A549 treated with AZD9567 at 1 μM for 4 hours (cell line): ENCODE results near the gene OR6C2. TPM values are rescaled to one million over a fixed set of nuclear protein-coding genes. Genes with fewer than 3 reads are reported as not detected.

Source experiments
- total RNA-seq: library from RNA; stranded (reverse); fragments of 200-300 nt; extraction: Qiagen RNA extraction; gene quantifications from 5 replicates; pipeline ENCODE4 v1.2.3, GENCODE V29; 2022; ENCODE audit not compliant: insufficient read depth

Gene OR6C2
- not detected in 5 replicates for total RNA-seq

DNA sequence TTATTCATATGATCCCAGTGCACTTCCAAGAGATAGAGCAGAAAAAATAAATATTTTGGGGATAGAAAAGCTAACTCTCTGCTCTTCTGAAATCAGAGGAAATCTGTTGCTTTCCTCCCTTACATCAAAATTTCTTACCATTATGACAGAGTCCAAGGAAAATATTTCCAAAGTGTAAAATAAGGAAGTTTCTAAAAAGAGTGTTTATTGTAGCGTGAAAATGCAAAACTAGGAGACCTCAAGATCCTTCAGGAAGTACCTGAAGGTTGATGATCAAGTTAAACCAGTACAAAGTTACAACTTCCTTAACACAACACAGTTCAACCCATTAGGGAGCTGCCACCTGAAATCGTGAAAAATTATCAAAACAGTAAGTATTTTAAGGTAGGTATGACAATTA is at the start of gene OR6C2:
TSS of gene OR6C2 (plus strand) at position 301 of the 400 bp plus-strand sequence. CDS start 8,138 bp downstream, outside the sequence.

DNA sequence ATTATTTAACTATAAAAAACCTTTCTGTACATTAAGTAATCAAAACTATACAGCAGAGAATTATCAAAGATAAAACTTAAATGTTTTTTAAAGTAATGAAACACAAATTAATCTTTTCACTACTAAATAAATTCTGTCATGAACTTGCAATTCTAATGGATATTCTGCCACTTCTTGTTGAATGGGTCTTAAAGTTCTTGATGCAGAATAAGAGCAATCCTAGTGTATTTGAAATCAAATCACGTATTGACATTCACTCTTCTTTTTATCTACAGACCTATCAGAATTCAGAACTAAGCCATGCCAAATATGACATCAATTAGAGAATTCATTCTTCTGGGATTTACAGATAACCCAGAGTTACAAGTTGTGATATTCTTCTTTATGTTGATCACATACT is 43.6 kb upstream of the OR6C2 start, which contains the start of gene OR6C65:
TSS of gene OR6C65 (plus strand) at position 301 of the 400 bp plus-strand sequence. CDS start at position 301, 0 bp downstream.

DNA sequence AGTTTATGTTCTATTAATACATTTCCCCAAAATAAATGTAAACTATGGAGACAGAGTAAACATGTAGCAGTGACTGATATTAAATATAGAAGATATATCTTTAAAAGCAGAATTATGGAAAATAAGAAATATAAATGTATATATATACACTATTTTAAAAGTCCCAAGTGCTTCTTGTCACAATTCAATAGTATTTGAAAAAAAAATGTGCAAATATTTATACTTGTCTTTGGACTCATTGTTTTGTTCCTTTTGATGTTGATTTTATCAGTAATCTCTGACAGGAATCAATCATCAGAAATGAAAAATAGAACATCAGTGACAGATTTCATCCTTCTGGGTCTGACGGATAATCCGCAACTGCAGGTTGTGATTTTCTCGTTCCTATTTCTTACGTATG is 17.9 kb upstream of the OR6C2 start, which contains the start of gene OR6C76:
TSS of gene OR6C76 (plus strand) at position 301 of the 400 bp plus-strand sequence. CDS start at position 301, 0 bp downstream.

DNA sequence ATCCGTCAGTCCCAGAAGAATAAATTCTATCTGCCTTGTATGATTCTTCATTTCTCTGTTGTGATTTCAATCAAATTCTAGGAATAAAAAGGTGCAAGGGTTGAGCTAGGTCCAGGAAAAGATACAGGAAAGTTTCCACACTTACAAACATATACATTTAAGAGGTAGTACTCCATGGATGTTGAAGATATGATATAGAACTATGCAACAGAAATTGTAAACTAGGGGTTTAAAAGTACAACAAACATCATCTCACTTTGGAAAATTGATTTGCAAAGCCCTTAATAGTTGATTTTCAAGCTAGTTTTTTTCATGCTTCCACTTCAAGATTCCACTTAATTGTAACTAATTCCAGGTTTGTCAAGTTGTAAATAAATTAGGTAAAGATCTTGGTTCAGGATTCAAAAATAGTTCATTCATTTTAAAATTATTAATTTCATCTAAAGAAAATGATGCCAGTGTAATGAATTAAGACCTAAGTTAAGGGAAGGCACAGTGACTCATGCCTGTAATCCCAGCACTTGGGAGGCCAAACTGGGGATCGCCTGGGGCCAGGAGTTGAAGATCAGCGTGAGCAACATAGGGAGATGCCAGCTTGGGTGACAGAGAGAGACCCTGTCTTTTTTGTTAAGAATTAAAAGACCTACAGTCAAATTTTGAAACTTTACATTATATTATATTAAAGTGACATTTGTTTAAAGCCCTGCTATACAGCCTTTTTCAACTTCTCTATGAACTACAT is 26.4 kb downstream of the OR6C2 start, which contains the start of gene OR6C70:
TSS of gene OR6C70 (minus strand) at position 51 of the 742 bp plus-strand sequence. CDS start at position 51, 0 bp downstream.

DNA sequence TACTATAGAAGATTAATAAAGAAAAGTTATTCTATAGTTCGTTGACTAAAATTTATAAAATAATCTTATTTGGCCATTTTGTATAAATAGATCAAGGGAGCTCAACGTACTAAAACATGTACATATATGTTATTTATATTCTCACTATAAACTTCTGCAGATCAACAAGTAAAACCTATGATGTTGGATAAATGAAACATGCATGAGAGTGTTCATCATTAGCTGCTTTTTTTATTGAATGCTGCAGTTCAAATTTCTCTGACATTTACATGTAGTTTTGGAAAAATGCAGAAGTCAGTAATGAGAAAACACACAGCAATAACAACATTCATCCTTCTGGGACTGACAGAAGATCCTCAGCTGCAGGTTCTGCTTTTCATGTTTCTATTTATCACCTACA is 48.2 kb downstream of the OR6C2 start, which contains the start of gene OR6C68:
TSS of gene OR6C68 (plus strand) at position 301 of the 400 bp plus-strand sequence. CDS start at position 301, 0 bp downstream.

Other genes with a start within 250 kb of the OR6C2 start
- gene OR10A7, start 223.1 kb upstream of the OR6C2 start, total RNA-seq, result not detected in 5 replicates
- not detected in 5 replicates for gene OR6C74, start 199.5 kb upstream of the OR6C2 start, total RNA-seq
- not detected in 5 replicates for gene OR6C6, start 147.5 kb upstream of the OR6C2 start, total RNA-seq
- not detected in 5 replicates for gene OR6C1, start 129.7 kb upstream of the OR6C2 start, total RNA-seq
- gene OR6C3, start 113.3 kb upstream of the OR6C2 start, total RNA-seq, result not detected in 5 replicates
- gene OR6C75, start 81.1 kb upstream of the OR6C2 start, total RNA-seq, result not detected in 5 replicates
- gene OR6C65, start 43.5 kb upstream of the OR6C2 start, total RNA-seq, result not detected in 5 replicates
- gene OR6C76, start 17.8 kb upstream of the OR6C2 start, total RNA-seq, result not detected in 5 replicates
- not detected in 5 replicates for gene OR6C70, start 26.1 kb downstream of the OR6C2 start, total RNA-seq
- not detected in 5 replicates for gene OR6C68, start 48.3 kb downstream of the OR6C2 start, total RNA-seq
- gene OR6C4, start 105.5 kb downstream of the OR6C2 start, total RNA-seq, result not detected in 5 replicates
- gene OR2AP1, start 128.4 kb downstream of the OR6C2 start, total RNA-seq, result not detected in 5 replicates
- gene OR10P1, start 192.8 kb downstream of the OR6C2 start, total RNA-seq, result not detected in 5 replicates